Trophoblast cell (in vitro differentiated cells and primary cell): ENCODE measurements around the gene INPP5J.
"Not testable (repeated sequence)": the region's sequence is repeated elsewhere in the genome, so short reads cannot be mapped to it uniquely, and the experiment has no call there.

Source experiments
- DNase-seq, 2 donors: peaks; one replicate each; pipeline ENCODE4 v3.0.0-alpha.2; 2016
- H2AFZ ChIP-seq: 2 replicates; pipeline ENCODE4 v1.6.1; 2013; ENCODE audit warnings: low read length, moderate library complexity, mild to moderate bottlenecking; ENCODE audit not compliant: insufficient read depth, poor library complexity
- H2AK5ac ChIP-seq: 2 replicates; pipeline ENCODE4 v1.6.1; 2013; ENCODE audit warnings: mild to moderate bottlenecking, low read length
- H2BK120ac ChIP-seq: 2 replicates; pipeline ENCODE4 v1.6.1; 2013; ENCODE audit warnings: low read length, mild to moderate bottlenecking, moderate library complexity; ENCODE audit not compliant: insufficient read depth, poor library complexity
- H2BK12ac ChIP-seq: 2 replicates; pipeline ENCODE4 v1.6.1; 2013; ENCODE audit warnings: mild to moderate bottlenecking, low read length, moderate library complexity
- H2BK5ac ChIP-seq: 2 replicates; pipeline ENCODE4 v1.6.1; 2013; ENCODE audit warnings: low read length, low read depth, moderate library complexity, mild to moderate bottlenecking; ENCODE audit not compliant: poor library complexity
- H3K14ac ChIP-seq: 2 replicates; pipeline ENCODE4 v1.6.1; 2013; ENCODE audit warnings: mild to moderate bottlenecking, low read length
- H3K18ac ChIP-seq: 2 replicates; pipeline ENCODE4 v1.6.1; 2013; ENCODE audit warnings: mild to moderate bottlenecking, low read length
- H3K23ac ChIP-seq: 2 replicates; pipeline ENCODE4 v1.6.1; 2013; ENCODE audit warnings: low read length
- H3K27ac ChIP-seq: 2 replicates; pipeline ENCODE4 v1.5.1; 2013; ENCODE audit warnings: low read depth, mild to moderate bottlenecking, inconsistent platforms, low read length, moderate library complexity
- H3K27me3 ChIP-seq: 2 replicates; pipeline ENCODE4 v1.6.1; 2013; ENCODE audit warnings: inconsistent platforms, mild to moderate bottlenecking, low read length, moderate library complexity; ENCODE audit not compliant: insufficient read depth
- H3K36me3 ChIP-seq, 2 experiments: 1 replicate in 1 of 2; 2 replicates in 1 of 2; pipeline ENCODE4 v1.6.1; 2013; ENCODE audit warnings: low read length in 2 of 2, mild to moderate bottlenecking in 2 of 2, moderate library complexity in 1 of 2; ENCODE audit not compliant: insufficient read depth in 2 of 2, control insufficient read depth in 1 of 2
- H3K4ac ChIP-seq: 2 replicates; pipeline ENCODE4 v1.6.1; 2013; ENCODE audit warnings: low read depth, mild to moderate bottlenecking, low read length, moderate library complexity
- H3K4me1 ChIP-seq, 2 experiments: 1 replicate in 1 of 2; 2 replicates in 1 of 2; pipeline ENCODE4 v1.6.1; 2013; ENCODE audit warnings: low read length in 2 of 2, mild to moderate bottlenecking in 2 of 2, moderate library complexity in 1 of 2; ENCODE audit not compliant: insufficient read depth in 2 of 2, control insufficient read depth in 1 of 2
- H3K4me2 ChIP-seq: 2 replicates; pipeline ENCODE4 v1.6.1; 2013; ENCODE audit warnings: inconsistent platforms, mild to moderate bottlenecking, low read length, moderate library complexity
- H3K4me3 ChIP-seq: 2 replicates; pipeline ENCODE4 v1.5.1; 2013; ENCODE audit warnings: mild to moderate bottlenecking, low read depth, low read length, inconsistent platforms
- H3K79me1 ChIP-seq: one replicate; pipeline ENCODE4 v1.6.1; 2013; ENCODE audit warnings: low read length
- H3K79me2 ChIP-seq: 2 replicates; pipeline ENCODE4 v1.6.1; 2013; ENCODE audit warnings: low read length, mild to moderate bottlenecking; ENCODE audit not compliant: control insufficient read depth, insufficient read depth, poor library complexity
- H3K9ac ChIP-seq: 2 replicates; pipeline ENCODE4 v1.6.1; 2013; ENCODE audit warnings: mild to moderate bottlenecking, low read length
- H3K9me3 ChIP-seq: 2 replicates; pipeline ENCODE4 v1.6.1; 2013; ENCODE audit warnings: low read depth, mild to moderate bottlenecking, control low read depth, inconsistent platforms, low read length; ENCODE audit not compliant: insufficient read depth
- H4K12ac ChIP-seq: 2 replicates; pipeline ENCODE4 v1.6.1; 2013; ENCODE audit warnings: low read depth, mild to moderate bottlenecking, low read length, moderate library complexity
- H4K8ac ChIP-seq: 2 replicates; pipeline ENCODE4 v1.6.1; 2013; ENCODE audit warnings: low read depth, mild to moderate bottlenecking, low read length, moderate library complexity
- H4K91ac ChIP-seq: one replicate; pipeline ENCODE4 v1.6.1; 2013; ENCODE audit warnings: low read depth, mild to moderate bottlenecking, low read length, moderate library complexity
- WGBS: extraction: QIAGEN DNeasy Blood & Tissue Kit; methylation state at CpG from one replicate; pipeline ENCODE4 v1.1.7; 2013; ENCODE audit warnings: missing lambda C conversion rate; ENCODE audit not compliant: insufficient read length, insufficient coverage; ENCODE audit errors: extremely low coverage; 5-methylcytosine and 5-hydroxymethylcytosine counted together

The INPP5J gene

GRCh38 chr22:31094741-31095140 lies 28.0 kb upstream of the INPP5J start:
- Histone ChIP-seq H4K8ac (no peak overlapping the region), H4K91ac (no peak overlapping the region), H3K4me2 (no peak overlapping the region), H3K4me3 (no peak overlapping the region), H3K18ac (no peak overlapping the region), H3K14ac (no peak overlapping the region), H3K4ac (no peak overlapping the region), H3K9ac (no peak overlapping the region), H3K27ac (no peak overlapping the region), H3K9me3 (peaks cover 2% of the 10 kb centered on the region), H3K36me3 (peaks cover 88 to 94% of the 10 kb centered on the region in 2 experiments), H2AFZ (no peak overlapping the region), H3K27me3 (no peaks in the 10 kb centered on the region), H4K12ac (no peak overlapping the region), H2BK12ac (no peak overlapping the region), H2BK120ac (no peak overlapping the region), H3K23ac (no peak overlapping the region), H2AK5ac (no peak overlapping the region), H3K79me2 (no peaks in the 10 kb centered on the region), H3K79me1 (no peaks in the 10 kb centered on the region), H3K4me1 (no peaks in the 10 kb centered on the region), H2BK5ac (no peak overlapping the region)
- no CpG with 5 or more reads among the region's 7 CpGs for WGBS
- no peak for DNase-seq

- no peaks in the 10 kb centered on the region for H3K79me1 ChIP-seq
- no peak overlapping the region for H2BK5ac ChIP-seq
- H4K8ac ChIP-seq = no peak overlapping the region
- DNase-seq = no peak
- no CpG with 5 or more reads among the region's 3 CpGs for WGBS
- H3K9me3 ChIP-seq = peaks cover 2% of the 10 kb centered on the region
- H2AFZ ChIP-seq = no peak overlapping the region
- no peak overlapping the region for H3K23ac ChIP-seq
- H4K12ac ChIP-seq = no peak overlapping the region
- H2AK5ac ChIP-seq = no peak overlapping the region
- no peak overlapping the region for H2BK12ac ChIP-seq
- no peak overlapping the region for H2BK120ac ChIP-seq
- no peak overlapping the region for H3K27ac ChIP-seq
- peaks cover 88 to 94% of the 10 kb centered on the region in 2 experiments for H3K36me3 ChIP-seq
- H3K4me2 ChIP-seq = no peak overlapping the region
- no peak overlapping the region for H3K9ac ChIP-seq
- no peak overlapping the region for H3K14ac ChIP-seq
- H3K18ac ChIP-seq = no peak overlapping the region
- H3K4me1 ChIP-seq = no peaks in the 10 kb centered on the region
- no peak overlapping the region for H4K91ac ChIP-seq
- no peak overlapping the region for H3K4ac ChIP-seq
- H3K27me3 ChIP-seq = no peaks in the 10 kb centered on the region
- no peak overlapping the region for H3K4me3 ChIP-seq
- no peaks in the 10 kb centered on the region for H3K79me2 ChIP-seq
Observed at GRCh38 chr22:31095637-31096249, 27.0 kb upstream of the INPP5J start.

DNA sequence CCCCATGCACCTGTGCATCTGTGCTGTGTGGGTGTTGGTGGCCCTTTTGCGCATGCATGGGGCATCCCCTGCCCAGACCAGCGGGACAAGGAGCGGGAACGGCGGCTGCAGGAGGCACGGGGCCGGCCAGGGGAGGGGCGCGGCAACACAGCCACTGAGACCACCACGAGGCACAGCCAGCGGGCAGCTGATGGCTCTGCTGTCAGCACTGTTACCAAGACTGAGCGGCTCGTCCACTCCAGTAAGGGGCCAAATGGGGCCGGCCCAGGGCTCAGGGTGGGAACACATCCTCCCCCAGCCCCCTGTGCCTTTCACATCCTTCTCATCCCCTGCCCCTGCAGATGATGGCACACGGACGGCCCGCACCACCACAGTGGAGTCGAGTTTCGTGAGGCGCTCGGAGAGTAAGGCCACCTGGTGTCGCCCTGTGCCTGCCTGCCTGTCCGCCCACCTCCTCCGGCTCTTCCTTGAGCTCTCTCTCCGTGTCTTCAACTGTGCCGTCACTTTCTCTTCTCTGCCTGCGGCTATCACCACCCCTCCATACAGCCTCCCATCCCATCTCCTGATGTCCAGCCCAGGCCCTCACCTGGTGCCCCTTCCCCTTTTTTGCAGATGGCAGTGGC lies 26.0 kb upstream of the INPP5J start:
- no peak overlapping the region for H3K27ac ChIP-seq
- no peak overlapping the region for H2BK12ac ChIP-seq
- H3K4ac ChIP-seq = no peak overlapping the region
- no peak overlapping the region for H3K4me2 ChIP-seq
- no peak overlapping the region for H2AFZ ChIP-seq
- H2AK5ac ChIP-seq = no peak overlapping the region
- H3K9ac ChIP-seq = no peak overlapping the region
- H3K36me3 ChIP-seq = peaks cover 84 to 90% of the 10 kb centered on the region in 2 experiments
- WGBS = no CpG with 5 or more reads among the region's 27 CpGs
- no peak overlapping the region for H3K14ac ChIP-seq
- no peak overlapping the region for H4K91ac ChIP-seq
- no peak overlapping the region for H3K18ac ChIP-seq
- H3K4me1 ChIP-seq = no peaks in the 10 kb centered on the region
- H4K8ac ChIP-seq = no peak overlapping the region
- H3K27me3 ChIP-seq = no peaks in the 10 kb centered on the region
- H3K79me1 ChIP-seq = no peaks in the 10 kb centered on the region
- no peak overlapping the region for H3K23ac ChIP-seq
- no peak overlapping the region for H2BK5ac ChIP-seq
- no peak for DNase-seq
- H4K12ac ChIP-seq = no peak overlapping the region
- H3K9me3 ChIP-seq = peaks cover 2% of the 10 kb centered on the region
- H3K4me3 ChIP-seq = no peak overlapping the region
- no peaks in the 10 kb centered on the region for H3K79me2 ChIP-seq
- no peak overlapping the region for H2BK120ac ChIP-seq

DNA sequence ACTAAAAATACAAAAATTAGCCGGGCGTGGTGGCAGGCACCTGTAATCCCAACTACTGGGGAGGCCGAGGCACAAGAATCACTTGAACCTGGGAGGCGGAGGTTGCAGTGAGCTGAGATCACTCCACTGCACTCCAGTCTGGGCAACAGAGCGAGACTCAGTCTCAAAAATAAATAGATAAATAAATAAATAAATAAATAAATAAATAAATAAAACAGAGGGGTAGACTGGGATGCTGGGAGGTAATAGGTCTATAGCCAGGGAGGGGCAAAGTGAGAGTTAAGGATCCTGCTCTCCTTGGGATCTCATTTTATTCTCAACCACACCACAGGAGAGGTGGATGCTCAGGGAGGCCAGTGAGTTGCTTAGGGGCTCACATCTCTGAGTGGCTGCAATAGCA lies 25.2 kb upstream of the INPP5J start:
- no CpG with 5 or more reads among the region's 5 CpGs for WGBS
- not testable (repeated sequence) for H3K79me2 ChIP-seq, H4K12ac ChIP-seq, H3K9ac ChIP-seq, H2AFZ ChIP-seq, H3K4ac ChIP-seq, H2BK12ac ChIP-seq, H3K4me1 ChIP-seq, DNase-seq, H3K4me3 ChIP-seq, H3K9me3 ChIP-seq, H2AK5ac ChIP-seq, H3K27ac ChIP-seq, H4K91ac ChIP-seq, H3K79me1 ChIP-seq, H3K18ac ChIP-seq, H3K27me3 ChIP-seq, H3K14ac ChIP-seq, H3K23ac ChIP-seq, H3K4me2 ChIP-seq, H2BK120ac ChIP-seq, H2BK5ac ChIP-seq, H4K8ac ChIP-seq
- peaks cover 81 to 90% of the 10 kb centered on the region in 2 experiments for H3K36me3 ChIP-seq
